Fibroblast of skin of right biceps (primary cell): ENCODE data around the gene NUP107.

ENCODE experiments used
- DNase-seq: peaks from one replicate; pipeline ENCODE4 v3.0.0-alpha.2; 2013

NUP107 gene

GRCh38 chr12:68775121-68775630 is 88.4 kb downstream of the NUP107 start:
- no peak for DNase-seq

DNA sequence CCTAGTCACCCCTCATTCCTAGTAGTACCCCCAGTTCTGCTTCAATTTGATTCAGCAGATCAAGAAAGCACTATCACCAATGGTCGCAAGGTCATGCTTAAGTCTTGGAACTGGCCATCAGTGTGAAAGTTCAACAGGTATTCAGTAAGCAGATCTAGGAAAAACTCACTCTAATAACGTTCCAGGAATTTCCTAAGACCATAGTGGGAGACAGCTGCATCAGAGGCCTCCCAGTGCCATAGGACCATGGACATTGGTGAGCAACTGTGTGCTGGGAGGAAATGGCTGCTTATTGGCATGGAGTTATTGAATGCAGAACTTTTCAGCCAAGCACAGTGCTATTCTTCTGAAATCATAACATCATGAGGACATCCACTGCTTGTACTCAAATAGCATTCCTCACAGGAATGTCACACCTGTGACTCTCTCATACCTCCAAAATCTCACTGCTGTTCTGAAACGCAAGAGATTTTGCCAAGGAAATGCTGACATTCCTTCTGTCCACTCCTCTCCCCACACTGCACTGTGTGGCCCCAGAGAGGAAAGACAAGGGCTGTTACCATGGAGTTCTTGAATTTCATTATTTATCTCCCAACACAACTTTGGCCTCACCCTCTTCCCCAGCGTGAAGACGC is 90.3 kb downstream of the NUP107 start:
- no peak for DNase-seq

- no peak for DNase-seq
Measured at GRCh38 chr12:68779280-68779679, 92.5 kb downstream of the NUP107 start.

GRCh38 chr12:68780731-68781130 is 94.0 kb downstream of the NUP107 start:
- DNase-seq: no peak

DNA sequence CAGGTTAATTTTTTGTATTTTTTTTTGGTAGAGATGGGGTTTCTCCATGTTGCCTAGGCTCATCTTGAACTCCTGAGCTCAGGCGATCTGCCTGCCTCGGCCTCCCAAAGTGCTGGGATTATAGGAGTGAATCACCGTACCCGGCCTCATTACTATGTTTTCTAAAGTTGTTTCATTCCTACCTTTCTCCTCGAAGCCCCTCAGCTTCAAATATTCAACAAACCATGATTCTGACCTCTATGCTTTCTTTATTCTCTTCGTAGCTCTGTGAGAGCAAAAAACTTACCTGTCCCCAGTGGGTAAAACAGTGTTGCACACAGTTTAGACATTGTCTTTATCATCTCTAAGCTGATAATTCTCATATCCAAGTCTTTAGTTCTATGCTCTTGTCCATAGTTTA is 95.0 kb downstream of the NUP107 start:
- no peak for DNase-seq

GRCh38 chr12:68784015-68784414 is 97.2 kb downstream of the NUP107 start:
- no peak for DNase-seq

DNA sequence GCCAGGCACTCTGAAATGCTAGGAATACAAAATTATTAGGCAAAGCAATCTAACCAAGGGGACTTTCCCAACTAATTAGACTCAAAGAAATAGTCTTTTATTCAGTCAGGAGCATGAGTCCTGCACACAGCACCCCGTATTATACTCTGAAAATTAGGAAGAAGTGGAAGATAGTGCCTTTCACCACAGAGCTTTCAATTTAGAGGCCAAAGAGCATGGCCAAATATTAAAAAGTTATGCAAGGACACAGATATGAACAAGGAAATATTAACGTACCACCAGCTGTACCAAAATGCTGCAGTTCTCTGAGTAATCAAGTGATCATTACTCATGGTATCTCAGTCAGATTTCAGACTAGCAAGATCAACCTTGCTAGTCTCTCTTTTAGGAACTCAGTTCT is 98.6 kb downstream of the NUP107 start:
- DNase-seq: no peak

GRCh38 chr12:68785823-68786222 is 99.0 kb downstream of the NUP107 start:
- DNase-seq: no peak

GRCh38 chr12:68786929-68787328 is 100.2 kb downstream of the NUP107 start:
- DNase-seq: no peak

GRCh38 chr12:68788554-68789143 is 101.9 kb downstream of the NUP107 start:
- DNase-seq: no peak

- no peak for DNase-seq
Measured at GRCh38 chr12:68789144-68789878, 102.5 kb downstream of the NUP107 start.

- no peak for DNase-seq
Measured at GRCh38 chr12:68790081-68790951, 103.5 kb downstream of the NUP107 start.

DNA sequence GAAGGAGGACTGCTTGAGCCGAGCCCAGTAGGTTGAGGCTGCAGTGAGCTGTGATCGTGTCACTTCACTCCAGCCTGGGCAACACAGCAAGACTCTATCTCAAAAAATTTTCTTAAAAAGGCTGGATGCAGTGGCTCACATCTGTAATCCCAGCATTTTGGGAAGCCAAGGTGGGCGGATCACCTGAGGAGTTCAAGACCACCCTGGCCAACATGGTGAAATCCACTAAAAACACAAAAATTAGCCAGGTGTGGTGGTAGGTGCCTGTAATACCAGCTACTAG is 104.1 kb downstream of the NUP107 start:
- DNase-seq: no peak

DNA sequence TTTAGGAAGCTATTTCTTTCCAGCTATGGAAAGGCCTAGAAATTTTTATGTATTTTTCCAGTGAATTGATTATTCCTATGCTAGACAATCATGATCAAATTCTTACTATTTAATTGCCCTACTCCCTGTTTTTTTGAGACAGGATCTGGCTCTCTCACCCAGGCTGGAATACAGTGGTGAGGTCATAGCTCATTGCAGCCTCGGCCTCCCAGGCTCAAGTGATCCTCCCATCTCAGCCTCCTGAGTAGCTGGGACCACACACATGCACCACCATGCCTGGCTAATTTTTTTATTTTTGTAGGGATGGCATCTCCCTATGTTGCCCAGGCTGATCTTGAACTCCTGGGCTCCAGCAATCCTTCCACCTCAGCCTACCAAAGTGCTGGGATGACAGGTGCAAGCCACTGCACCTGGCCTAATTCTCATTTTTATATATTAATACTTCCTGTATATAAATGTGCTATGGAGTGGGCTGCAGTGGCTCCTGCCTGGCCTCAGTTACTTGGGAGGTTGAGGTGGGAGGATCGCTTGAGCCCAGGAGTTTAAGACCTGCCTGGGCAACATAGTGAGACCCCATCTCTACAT is 105.2 kb downstream of the NUP107 start:
- DNase-seq: no peak

DNA sequence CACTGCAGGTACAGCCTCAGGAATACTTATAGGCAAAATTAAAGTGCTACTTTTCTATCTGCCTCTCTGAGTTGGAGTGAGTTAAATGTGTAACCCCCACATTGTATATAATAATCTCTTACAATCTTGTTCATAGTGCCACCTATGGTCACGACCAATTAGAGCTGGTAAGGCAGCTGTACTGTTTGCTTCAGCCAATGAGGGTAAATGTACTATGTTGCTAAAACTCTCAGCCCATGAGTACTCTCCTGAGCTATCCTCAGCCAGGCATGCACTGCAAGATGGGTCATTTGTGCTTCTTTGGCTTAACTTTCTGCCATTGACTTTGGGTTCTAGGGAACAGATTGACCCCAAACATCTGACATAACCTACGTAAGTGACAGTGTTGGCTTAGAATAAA is 106.2 kb downstream of the NUP107 start:
- DNase-seq: peak; percentile 23

DNA sequence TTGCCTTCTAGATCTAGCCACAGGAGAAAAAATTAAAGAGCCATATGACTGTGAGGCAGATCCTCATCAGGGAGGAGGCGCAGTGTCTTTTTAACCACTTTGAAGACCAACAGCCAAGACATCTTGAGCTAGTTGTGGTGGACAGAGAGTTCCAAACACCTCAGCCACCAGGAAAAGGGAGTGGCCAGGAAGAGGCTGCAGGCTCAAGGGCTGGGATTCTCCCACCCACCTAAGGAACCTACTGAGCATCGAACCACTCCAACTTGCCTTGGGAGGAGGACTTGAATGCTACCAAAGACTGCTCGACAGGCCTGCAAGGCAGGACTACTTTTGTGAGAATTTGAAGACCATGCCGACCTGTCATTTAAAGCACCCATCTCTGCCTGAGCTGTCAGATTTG is 106.7 kb downstream of the NUP107 start:
- DNase-seq: no peak

DNA sequence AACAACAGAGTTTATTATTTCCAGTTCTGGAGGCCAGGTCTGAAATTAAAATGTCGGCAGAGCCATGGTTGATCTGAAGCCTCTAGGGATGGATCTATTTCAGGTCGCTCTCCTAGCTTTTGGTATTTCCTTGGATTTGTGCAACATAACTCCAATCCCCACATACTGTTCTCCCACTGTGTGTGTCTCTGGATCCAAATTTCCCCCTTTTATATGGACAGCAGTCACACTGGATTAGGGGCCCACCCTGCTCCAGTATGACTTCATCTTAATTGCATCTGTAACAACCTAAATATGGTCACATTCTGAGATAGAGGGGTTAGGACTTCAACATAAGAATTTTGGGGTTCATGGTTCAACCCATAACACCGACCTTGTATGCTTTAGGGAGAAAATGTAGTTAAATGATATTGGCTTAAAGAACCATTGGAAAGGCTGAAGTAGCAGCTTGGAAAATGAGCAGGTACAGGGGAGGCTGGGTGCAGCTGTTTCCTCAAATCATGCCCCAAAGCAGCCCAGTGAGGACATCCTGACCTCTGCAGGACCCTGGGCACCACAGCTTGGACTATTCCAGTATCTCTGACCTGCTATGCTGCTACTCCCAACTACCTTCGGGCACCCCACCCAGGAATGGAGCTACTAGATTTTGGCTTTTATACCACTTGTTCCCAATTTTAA is 107.3 kb downstream of the NUP107 start:
- DNase-seq: no peak

- DNase-seq: peak; percentile 76
Measured at GRCh38 chr12:68794653-68795251, 108.0 kb downstream of the NUP107 start.
